GM21515 (cell line): ENCODE results near the gene CDH7.

Experiments
- ATAC-seq: cut with Tn5 transposase; IDR thresholded peaks from one replicate; pipeline ENCODE4 v1.9.1; 2021; ENCODE audit not compliant: unreplicated experiment

Gene CDH7, protein sequence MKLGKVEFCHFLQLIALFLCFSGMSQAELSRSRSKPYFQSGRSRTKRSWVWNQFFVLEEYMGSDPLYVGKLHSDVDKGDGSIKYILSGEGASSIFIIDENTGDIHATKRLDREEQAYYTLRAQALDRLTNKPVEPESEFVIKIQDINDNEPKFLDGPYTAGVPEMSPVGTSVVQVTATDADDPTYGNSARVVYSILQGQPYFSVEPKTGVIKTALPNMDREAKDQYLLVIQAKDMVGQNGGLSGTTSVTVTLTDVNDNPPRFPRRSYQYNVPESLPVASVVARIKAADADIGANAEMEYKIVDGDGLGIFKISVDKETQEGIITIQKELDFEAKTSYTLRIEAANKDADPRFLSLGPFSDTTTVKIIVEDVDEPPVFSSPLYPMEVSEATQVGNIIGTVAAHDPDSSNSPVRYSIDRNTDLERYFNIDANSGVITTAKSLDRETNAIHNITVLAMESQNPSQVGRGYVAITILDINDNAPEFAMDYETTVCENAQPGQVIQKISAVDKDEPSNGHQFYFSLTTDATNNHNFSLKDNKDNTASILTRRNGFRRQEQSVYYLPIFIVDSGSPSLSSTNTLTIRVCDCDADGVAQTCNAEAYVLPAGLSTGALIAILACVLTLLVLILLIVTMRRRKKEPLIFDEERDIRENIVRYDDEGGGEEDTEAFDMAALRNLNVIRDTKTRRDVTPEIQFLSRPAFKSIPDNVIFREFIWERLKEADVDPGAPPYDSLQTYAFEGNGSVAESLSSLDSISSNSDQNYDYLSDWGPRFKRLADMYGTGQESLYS

DNA sequence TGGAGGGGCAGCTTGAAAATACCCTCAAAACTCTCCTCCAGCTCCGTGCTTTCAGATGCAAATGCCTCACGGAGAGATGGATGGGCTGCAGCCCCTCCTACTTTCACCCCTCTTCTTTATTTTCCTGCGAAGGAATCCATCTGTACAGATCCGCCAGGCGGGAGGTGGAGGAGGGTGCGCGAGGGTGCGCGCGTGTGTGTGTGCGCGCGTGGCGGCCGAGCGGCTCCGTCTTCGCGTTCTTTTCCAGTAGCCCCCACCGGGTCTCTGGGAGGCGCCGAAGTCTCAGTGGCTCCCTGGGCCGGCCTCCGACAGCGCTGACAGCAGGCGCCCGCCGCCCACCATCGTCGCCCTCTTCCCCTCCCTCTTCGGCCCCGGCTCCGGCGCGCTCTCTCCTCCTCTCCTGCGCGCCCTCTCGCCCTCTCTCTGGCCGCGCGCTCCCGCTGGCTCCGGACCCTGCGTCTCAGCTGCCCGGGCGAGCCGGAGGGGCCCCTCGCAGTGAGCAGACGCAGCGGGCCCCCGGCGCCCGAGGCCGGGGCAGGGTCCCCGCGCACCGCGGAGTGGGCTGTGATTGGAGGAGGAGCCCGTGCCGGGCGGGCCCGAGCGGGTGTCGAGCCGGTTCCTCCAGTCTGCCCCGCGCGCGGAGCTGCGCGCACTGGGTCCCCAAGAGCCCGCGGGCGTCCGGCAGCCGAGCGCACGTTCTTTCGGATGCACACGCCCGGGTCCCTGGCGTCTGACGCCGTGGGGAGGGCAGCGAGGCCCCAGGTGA lies at the start of gene CDH7:
CDH7 (plus strand) TSS at position 624 of the 766 bp plus-strand sequence. CDS start 11,831 bp downstream, outside the sequence.
- no peak for ATAC-seq

DNA sequence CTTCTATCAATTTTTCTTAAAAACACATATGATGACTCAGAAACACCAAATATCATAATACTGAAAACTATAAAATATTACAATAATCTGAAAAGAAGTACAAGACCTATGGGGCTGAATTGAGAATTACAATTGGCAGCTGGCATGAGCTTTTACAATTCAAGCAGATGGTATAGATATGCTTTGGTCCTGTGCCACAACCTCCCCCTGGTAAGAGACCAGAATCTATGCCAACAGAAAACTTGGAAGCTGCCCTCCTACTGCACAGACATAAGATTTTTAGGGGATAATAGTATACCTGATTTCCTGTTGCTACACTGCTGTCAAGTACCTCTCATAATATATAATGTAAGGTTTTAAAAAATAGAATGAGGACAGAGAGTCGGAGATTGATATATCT lies 46.8 kb upstream of the CDH7 start:
- no peak for ATAC-seq

DNA sequence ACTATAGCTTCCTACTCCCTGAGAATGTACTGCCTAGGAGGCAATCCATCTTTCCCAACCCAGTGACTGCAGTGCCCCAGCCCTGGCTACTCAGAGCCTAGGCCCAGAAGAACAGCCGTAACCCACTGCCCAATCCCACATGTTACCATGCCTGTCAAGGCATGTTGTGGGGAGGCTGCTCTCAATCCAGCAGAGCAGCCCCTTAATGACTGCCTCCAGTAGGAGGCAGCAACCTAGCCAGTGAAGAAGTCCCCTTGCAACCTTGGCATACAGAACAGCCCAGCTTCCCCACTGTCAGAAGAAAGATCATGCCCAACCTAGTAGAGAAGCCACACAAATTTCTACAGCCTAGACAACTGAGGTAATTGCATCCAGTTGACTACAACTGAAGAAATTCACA lies 44.2 kb upstream of the CDH7 start:
- no peak for ATAC-seq

DNA sequence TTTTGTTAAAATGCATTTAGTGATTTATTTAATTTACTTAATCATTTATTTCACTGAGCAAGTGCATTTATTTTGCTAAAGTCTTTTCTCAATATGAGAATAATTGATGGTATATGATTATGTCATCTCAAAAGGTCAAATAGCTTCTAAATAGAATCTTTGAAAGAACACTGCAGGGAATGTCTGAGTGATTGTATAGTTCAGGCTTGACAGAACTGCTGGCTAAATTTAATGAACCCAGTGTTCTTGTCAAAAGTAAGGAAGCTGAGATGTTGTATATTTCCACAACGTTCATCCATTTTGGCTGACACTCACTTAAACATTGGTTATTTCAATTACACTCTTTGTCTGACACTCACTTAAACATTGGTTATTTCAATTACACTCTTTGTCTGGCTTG lies 39.3 kb upstream of the CDH7 start:
- ATAC-seq = no peak

DNA sequence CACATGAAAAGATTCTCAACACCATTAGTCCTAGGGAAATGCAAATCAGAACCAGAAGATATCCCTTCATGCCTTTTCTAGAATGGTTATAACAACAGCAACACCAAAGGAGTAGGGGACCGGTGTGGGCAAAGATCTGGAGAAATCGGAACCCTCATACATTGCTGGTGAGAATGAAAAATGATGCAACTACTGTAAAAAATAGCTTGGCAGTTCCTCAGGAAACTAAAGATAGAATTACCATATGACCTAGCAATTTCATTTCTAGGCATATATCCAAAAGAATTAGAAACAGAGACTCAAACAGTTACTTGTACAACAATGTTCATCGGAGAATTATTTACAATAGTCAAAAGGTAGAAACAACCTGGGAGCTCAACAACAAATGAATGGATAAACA lies 29.2 kb upstream of the CDH7 start:
- no peak for ATAC-seq

DNA sequence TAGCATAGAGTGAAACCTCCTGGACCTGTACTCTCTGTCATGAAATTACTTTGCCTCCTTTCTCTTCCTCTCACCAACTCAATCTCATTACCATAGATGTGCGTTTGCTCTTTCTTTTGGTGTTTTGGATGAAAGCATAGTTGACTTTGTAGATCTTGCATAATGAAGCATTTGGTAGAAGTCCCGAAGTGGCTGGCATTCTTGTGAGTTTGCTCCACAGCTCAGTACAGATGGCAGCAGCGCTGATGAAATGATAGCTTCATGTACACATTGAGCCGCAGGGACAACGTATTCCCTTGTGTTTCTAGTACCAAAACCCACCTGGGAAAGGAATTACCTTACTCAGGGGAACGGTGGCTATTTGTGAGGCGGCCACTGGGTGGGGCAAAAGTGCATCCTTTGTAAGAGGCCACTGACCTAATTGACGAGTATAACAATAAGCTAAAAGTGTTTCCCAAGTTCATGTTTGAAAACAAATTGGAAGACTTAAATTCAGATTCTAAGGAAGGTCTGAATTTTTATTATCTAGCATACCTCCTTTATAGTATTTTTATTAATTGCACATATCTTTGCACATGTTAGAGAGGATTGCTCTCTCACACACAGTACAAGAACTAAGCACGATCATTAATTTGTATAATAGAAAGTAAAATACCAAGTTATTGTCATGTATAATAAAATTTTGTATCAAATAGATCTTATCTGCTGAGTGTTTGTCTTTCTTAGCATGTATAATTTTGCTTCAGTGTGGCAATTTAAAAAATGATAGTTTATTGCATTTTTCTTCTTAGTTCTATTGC lies 25.4 kb upstream of the CDH7 start:
- ATAC-seq = no peak

DNA sequence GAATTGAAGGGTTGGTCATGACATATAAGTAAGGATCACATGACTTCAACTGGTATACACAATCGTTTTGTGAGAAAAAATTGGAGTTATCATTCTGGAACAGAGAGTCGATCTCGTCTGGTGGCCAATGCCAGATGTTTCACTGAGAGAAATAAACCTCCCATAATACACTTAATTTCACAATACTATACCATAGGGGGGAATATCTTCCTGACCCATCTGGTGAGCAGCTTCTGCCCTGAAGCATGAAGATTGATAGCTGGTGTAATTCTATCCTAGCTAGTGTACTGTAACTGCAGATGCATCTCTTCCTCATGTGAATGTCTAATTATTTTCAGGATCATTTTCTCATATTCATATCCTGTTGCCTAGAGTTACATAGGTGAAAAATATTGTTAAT lies 15.7 kb upstream of the CDH7 start:
- no peak for ATAC-seq

DNA sequence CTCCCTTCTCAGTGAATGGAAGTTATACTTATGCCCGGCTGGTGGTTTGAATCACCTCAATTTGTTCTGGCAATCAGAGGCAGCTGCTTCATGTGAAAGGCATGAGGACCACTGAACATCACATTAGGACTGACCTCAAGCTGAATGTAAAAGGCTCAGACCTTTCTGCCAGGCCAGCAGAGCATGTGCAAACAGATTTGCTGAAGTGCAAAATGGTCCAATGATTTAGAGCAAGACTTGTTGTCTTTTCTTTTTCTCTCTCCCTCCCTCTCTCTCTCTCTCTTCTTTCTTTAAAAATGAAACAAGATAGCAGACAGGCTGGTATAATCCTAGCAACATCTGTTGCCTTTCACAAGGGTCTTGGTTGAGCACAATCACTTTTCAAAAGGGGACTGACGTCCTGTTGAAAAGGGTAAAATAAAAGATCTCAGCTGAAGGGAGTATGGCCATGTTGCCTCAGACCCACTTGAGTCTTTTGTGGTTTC lies 13.3 kb upstream of the CDH7 start:
- no peak for ATAC-seq

DNA sequence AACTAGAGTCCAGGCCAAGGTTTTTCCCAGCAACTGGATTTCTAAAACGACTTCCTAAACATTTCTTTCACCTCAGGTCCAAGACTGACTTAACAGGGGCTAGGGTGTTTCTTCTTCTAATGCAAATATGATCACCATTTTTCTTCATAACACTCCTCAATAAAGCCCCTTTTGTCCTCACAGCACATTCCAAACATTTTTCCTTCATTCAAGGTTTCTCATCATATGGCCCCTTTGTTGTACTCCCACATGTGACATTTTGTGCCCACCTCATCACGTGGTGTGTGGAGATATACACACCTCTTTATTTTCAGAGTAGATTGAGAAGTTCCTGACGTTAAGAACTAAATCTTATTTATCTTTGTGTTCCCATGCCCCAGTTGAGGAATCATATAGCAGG lies 3.9 kb upstream of the CDH7 start:
- no peak for ATAC-seq

DNA sequence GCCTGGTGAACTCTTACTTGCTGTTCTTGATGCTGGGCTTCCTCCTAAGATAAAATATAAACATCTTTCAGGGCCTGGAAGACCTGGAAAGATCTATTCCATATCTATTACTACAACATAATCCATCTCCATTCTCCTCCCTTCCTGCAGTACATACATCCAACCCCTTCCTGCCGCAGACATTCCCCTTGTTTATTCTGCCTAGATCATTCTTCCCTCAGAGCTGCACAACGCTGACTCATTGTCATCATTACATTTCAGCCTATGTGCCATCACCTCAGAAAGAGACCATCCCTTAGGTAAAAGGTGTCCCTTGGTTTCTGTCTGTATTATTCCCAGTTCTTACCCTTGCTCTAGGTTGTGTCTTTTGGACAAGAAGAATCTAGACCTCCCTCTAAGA lies 2.5 kb upstream of the CDH7 start:
- no peak for ATAC-seq

DNA sequence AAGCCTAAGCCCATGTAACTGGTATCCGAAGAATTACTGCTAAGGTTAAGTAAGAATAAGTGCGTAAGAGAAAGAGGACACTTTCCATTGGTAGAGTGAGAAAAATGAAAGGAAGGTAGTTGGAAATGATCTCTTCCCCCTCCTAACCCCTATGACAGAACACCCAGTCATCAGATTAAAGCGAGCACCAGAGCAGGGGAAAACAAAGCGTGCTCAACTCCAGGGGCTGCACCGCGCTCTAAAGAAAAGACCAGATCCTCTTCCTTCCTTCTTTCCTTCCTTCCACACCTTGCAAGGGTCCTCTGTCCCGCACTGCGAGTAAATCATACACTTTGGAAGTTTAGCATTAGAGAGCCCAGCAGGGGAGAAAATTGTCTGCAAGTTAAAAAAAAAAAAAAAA lies 971 bp upstream of the CDH7 start:
- ATAC-seq = no peak

DNA sequence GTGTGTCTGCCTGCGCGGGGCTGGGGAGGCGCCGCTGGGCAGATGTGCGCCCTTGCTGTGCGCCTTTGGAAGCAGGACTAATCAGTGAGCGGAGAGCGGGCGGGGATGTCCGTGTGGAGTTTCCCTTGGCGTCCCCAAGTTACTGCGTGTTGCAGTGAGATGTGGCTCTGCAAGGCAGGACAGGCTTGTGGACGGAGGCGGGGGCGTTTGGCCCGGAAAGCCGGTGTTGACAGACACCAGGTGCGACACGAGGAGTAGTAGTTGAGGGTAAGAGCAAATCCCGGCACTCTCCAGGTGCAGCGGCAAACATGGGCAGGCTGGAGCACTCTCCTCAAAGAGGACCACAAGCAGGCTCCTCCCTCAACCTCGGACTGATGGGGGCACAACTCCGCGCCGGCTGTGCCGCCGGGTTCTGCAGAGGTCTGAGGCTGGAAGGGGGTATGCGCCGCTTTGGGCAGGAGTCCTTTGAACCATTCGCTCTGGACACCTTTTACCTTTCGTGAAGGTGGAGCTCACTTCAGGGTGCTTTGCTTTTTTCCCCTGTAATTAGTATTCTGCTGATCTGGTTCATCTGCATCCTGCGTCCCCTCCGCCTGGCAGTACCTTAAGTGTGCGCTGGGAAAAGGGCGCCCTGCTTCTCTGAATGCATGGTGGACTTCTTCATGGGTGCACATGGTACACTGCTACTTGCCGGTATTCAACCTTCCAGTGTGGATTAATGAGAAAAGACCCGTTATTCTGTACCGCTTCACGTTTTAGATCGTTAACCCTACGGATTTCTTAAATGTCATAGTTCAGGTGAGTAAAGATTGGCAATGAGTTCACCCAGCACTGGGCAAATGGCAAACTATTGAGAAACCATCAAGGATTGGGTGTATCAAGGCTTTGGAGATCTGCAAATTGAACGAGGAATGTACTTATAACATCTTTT lies 608 bp downstream of the CDH7 start:
- no peak for ATAC-seq

DNA sequence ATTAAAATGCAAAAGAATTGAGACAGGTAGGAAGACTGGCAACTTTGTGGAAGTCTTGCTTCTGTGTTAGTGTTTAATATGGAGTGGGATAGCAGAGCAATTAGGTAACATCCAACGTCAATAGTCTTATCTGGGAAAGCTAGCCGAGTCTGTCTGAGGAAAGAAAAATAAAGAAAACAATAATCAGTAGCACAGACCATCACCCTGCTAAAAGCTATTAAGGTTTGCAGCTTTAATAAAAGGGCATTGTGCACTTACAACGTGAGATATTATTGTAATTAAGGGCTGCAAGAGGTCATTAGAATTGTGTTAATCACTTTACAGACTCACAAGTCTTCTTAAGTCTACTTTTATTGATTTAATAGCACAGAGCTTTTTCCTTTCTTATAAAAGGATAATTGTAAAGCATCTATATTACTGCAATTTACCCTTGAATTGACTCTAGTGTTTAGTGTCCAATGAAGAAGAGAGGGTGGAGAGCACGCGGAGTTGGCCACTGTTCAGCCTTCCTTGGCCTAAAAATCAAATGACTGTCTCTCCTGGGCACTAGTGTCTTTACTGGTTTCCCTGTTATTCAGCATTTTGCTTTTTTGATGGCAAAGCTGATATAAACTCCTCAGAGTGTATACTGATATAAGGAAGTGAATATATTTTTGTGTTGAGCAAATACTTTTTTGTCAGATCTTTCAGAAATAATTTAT lies 2.0 kb downstream of the CDH7 start:
- ATAC-seq = no peak

DNA sequence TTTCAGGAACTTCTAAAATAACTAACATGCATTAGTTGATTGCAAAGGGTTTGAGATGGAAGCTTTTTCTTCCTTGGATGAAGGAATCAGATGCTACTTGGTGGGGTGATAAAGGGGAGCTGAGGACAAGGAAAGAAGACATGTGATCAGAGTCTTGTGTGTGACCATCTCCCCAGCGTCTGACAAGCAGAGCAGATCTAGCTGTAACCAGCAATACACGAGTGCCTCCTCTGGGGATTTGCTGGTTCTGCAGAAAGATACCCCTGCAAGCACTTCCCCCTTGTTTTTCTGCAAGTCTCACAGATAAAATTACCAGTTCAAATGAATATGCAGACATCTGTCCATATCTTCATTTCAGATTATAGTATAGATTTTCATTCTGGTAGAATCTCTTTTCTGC lies 2.7 kb downstream of the CDH7 start:
- ATAC-seq = no peak

DNA sequence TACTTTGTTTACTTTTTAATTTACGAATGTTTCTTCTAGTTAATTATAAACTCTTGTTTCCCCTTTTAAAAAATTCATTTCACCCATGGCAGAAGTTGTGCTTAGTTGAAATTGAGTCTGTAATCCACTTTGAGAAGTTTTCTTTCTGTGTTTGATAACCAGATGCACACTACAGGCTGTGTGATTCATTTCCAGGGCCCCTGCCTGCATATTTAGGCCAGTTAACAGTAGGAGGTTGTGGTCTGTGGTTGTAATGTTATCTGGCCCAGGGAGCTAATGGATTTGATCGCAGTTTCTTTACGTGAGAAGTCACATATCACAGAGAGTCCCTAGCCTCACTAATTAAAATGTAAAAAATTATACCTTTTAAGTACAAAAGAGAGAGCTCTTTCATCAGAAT lies 3.3 kb downstream of the CDH7 start:
- ATAC-seq = no peak

DNA sequence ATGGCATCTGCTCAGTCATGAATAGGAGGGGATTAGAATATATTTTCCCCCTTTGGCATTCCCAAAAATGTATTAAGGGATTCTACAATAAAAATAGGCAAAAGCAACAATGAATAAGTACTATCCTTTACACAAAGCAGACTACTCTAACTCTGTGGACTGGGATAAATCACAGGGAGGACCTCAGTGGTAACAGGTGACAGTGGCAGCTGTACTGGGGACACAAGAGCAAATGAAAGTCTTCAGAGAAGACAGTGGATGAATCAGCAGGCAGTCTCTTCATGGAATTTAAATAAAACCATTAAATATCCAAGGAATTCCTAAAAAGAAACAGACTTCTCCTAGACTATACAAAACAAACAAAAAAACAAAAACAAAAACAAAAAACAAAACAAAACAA lies 4.8 kb downstream of the CDH7 start:
- ATAC-seq = no peak

DNA sequence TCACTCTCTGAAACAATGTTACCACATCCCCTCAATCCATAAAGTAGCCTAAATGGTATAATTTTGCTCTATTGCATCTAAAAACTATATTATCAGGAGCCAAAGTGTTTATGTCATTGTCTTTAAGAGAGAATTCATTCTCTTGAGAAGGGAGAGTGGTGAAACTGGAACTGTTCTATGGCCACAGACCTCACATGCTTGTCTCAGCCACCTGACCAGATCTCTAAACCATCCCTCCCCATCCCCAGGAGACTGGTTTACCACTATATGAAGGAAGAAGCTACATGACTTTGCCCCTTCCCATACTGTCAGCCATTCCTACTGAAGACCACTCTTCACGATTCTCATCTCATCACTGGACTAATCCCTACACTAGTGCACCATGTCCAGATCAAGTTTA lies 9.6 kb downstream of the CDH7 start:
- no peak for ATAC-seq

DNA sequence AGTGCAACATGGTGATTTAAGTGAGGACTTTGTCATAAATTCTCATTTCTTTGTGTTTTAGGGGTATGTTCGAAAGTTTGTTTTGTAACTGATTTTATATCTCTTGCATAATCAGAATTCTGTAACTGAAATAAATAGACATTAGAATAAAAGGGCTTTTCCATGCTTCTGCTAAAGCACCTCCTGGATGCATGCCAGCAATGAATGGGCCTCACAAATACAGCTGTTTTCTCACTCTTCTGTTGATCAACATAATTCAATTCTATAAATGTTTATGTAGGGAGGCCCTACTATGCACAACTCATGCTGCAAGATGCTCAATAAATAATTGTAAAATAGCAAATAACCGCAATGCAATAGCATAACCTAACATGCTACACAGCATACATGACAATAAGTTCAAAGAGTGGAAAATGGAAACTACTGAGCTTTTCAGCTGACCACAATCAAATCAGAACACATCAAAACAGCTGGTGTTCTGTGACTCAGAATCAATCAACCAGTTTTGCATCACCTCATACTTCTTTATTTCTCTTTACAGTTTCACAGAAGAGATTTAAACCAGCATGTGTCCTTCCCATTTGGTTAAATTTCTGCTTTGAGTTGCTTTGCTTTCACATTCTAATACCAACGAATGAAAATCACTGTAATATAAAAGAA lies 11.0 kb downstream of the CDH7 start:
- no peak for ATAC-seq

DNA sequence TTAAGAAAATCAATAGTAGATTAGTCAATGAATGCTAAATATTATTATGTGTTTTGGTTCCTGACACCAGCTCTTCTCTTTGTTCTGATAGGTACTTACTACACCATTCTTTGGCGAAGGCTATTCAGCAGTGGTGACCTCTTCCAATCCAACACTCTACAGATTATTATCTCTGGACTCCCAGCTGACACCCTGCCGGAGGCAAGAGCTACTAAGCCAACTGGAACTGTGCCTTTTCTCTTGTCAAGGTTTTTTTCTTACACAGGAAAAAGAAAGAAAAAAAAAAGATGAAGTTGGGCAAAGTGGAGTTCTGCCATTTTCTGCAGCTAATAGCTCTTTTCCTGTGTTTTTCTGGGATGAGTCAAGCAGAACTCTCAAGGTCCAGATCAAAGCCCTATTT lies 11.7 kb downstream of the CDH7 start:
- no peak for ATAC-seq
